ENCODE results near the gene PHACTR1. TPM values are rescaled to one million over a fixed set of nuclear protein-coding genes. Genes with fewer than 3 reads are reported as not detected.

Gene PHACTR1
- total RNA-seq, 1 experiment from 2014 or later: 0.21 TPM

DNA sequence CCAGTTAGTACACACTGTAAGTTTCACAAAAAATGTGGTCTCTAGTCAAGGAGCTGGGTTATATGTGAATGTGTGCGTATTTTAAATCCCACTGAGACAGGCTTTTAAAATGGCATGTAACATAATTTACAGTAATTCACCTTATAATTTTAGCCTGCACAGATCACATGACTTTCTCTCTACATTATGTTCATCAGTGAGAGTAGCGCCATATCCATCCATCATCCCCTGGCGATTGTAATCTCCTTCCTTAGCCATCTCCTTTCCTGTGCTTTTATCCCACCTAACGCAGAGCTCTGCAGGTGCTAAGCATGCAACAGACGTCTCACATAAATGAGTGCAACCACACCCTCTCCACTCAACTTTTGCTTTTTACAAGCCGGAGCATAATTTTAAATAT is 401.0 kb downstream of the PHACTR1 start:
- no peak overlapping the region for H3K4me3 Mint-ChIP-seq (ENCODE audit: low read depth, unreplicated experiment)
- DNase-seq: no peak

DNA sequence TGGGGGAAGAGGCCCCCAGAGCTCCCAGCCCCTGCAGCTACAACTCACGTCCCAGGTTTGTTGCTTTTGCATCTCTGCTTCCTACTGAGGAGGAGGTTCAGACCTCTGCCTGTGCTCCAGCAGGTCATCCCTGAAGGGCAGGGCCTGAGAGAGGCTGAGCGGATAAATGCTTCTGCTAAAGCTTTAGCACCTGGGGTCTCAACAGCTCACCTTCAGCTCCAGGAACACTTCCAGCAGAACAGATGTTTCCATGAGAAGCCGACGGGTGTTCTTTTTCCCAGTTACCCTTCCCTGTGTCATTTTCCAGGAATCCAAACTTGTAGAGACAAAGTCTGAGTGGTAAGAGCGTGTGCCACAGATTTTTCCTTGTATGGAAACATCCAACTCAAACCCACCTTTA is 403.0 kb downstream of the PHACTR1 start:
- intact Hi-C loops (cut with micrococcal nuclease; ENCODE audit: unreplicated experiment): no loop called here
- Mint-ChIP-seq H3K27ac (ENCODE audit: unreplicated experiment) (no peak overlapping the region), H3K4me3 (ENCODE audit: low read depth, unreplicated experiment) (no peak overlapping the region), H3K27me3 (ENCODE audit: unreplicated experiment) (peaks cover 83% of the 10 kb centered on the region), H3K4me1 (ENCODE audit: low read depth, unreplicated experiment) (no peaks in the 10 kb centered on the region), H3K9me3 (ENCODE audit: low read depth, unreplicated experiment) (no peaks in the 10 kb centered on the region), H3K36me3 (ENCODE audit: insufficient read depth, unreplicated experiment) (no peaks in the 10 kb centered on the region)
- CTCF ChIA-PET: no interaction called here
- no peak for DNase-seq
- no peak for TF ChIP-seq CTCF (IDR thresholded peaks at IDR 0.05; ENCODE audit: unreplicated experiment)
- no TSS peak for BruUV-seq (replicated peaks)

More for the DNA sequence above, 401.0 kb downstream of the PHACTR1 start:
- TF ChIP-seq CTCF (IDR thresholded peaks at IDR 0.05; ENCODE audit: unreplicated experiment): no peak
- CTCF ChIA-PET: no interaction called here
- peaks cover 78% of the 10 kb centered on the region for H3K27me3 Mint-ChIP-seq (ENCODE audit: unreplicated experiment)
- H3K9me3 Mint-ChIP-seq (ENCODE audit: low read depth, unreplicated experiment): no peaks in the 10 kb centered on the region
- BruUV-seq (replicated peaks): no TSS peak
- H3K4me1 Mint-ChIP-seq (ENCODE audit: low read depth, unreplicated experiment): no peaks in the 10 kb centered on the region
- H3K27ac Mint-ChIP-seq (ENCODE audit: unreplicated experiment): no peak overlapping the region
- H3K36me3 Mint-ChIP-seq (ENCODE audit: insufficient read depth, unreplicated experiment): no peaks in the 10 kb centered on the region
- intact Hi-C loops (cut with micrococcal nuclease; ENCODE audit: unreplicated experiment): no loop called here

DNA sequence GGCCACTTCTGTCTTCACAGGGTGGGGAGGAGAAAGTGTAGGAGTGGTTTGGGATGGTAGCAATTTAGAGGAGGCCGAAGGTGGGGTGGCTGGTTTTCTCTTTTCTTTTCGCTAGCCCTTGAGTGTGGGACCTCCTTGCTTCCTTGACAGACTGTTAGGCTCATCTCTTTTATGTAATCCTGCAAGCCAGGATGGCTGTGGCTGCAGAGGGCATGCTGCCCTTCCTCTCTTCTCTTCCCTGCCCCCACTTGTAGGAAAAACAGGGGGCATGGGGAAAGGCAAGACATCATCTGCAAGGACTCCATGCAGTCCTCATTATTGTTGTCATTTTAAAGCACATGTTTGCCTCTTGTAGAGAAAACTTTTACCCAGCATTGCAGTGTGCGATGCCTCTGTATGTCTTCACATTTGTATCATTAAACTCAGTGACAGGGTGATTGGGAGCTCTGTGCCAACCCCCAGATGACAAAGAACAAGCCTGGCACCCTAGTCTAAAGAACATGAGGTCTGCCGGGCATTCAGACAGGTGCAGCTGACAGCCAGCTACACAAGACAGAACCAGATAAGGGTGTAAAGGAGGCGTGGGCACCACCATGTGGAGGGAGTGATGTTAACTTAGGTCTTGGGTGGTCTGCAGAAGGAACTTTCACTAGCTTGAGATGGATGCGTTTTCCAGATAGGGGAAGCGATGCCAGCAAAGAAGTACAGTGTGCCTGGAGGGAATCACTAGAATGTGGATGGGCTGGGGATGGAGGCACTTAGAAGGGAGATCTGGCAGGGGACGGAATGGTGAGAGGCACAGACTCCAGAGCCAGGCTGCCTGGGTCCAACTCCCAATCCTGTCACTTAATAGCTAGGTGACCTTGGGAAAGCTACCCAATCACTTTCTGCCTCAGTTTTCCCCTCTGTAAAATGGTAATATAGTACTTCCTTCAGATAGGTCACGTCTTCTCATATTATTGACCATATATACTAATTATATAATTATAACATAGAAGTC is 404.2 kb downstream of the PHACTR1 start:
- Mint-ChIP-seq H3K9me3 (ENCODE audit: low read depth, unreplicated experiment) (no peaks in the 10 kb centered on the region), H3K4me3 (ENCODE audit: low read depth, unreplicated experiment) (no peak overlapping the region), H3K27ac (ENCODE audit: unreplicated experiment) (no peak overlapping the region), H3K36me3 (ENCODE audit: insufficient read depth, unreplicated experiment) (no peaks in the 10 kb centered on the region), H3K27me3 (ENCODE audit: unreplicated experiment) (peaks cover 81% of the 10 kb centered on the region), H3K4me1 (ENCODE audit: low read depth, unreplicated experiment) (no peaks in the 10 kb centered on the region)
- intact Hi-C loops (cut with micrococcal nuclease; ENCODE audit: unreplicated experiment): no loop called here
- TF ChIP-seq CTCF (IDR thresholded peaks at IDR 0.05; ENCODE audit: unreplicated experiment): no peak
- DNase-seq: no peak
- CTCF ChIA-PET: no interaction called here
- BruUV-seq (replicated peaks): no TSS peak

DNA sequence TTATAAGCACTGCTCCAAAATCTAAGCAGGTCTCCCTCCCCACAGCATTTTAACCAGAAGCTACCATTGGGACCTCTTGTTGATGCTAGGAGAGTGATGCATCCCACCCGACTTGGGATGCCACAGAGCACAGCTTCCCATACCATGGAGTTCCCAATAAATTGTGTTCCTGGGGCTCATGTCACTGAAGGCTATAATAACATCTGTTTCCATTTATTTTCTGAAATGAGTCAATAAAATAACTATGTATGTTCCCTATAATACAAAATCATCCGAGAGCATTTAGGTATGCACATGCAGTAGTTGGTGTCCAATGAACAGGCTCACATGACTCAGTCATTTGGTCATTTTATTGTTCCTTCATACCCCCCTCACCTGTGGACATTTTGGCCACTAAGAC is 407.6 kb downstream of the PHACTR1 start:
- CTCF ChIA-PET: no interaction called here
- no peak for TF ChIP-seq CTCF (IDR thresholded peaks at IDR 0.05; ENCODE audit: unreplicated experiment)
- Mint-ChIP-seq H3K9me3 (ENCODE audit: low read depth, unreplicated experiment) (no peaks in the 10 kb centered on the region), H3K4me3 (ENCODE audit: low read depth, unreplicated experiment) (no peak overlapping the region), H3K4me1 (ENCODE audit: low read depth, unreplicated experiment) (no peaks in the 10 kb centered on the region), H3K36me3 (ENCODE audit: insufficient read depth, unreplicated experiment) (no peaks in the 10 kb centered on the region), H3K27me3 (ENCODE audit: unreplicated experiment) (peaks cover 84% of the 10 kb centered on the region), H3K27ac (ENCODE audit: unreplicated experiment) (no peak overlapping the region)
- no TSS peak for BruUV-seq (replicated peaks)
- no peak for DNase-seq
- intact Hi-C loops (cut with micrococcal nuclease; ENCODE audit: unreplicated experiment): no loop called here

Data from Calu3 (cell line).